Measurements from ENCODE around the gene STARD13.

The STARD13 gene

GRCh38 chr13:33197541-33197971 is 88.0 kb downstream of the STARD13 start:
- no peak overlapping the region for H3K4me3 Mint-ChIP-seq
- H3K27ac Mint-ChIP-seq = no peak overlapping the region
- peaks cover 58% of the 10 kb centered on the region for H3K27me3 Mint-ChIP-seq
- H3K9me3 Mint-ChIP-seq = peaks cover 4% of the 10 kb centered on the region
- no peak for ATAC-seq
- H3K36me3 Mint-ChIP-seq = no peaks in the 10 kb centered on the region
- H3K4me1 Mint-ChIP-seq = peaks cover 16% of the 10 kb centered on the region

- Mint-ChIP-seq H3K27me3 (peaks cover 51% of the 10 kb centered on the region), H3K36me3 (no peaks in the 10 kb centered on the region), H3K9me3 (no peaks in the 10 kb centered on the region), H3K4me1 (peaks cover 10% of the 10 kb centered on the region), H3K27ac (no peak overlapping the region), H3K4me3 (no peak overlapping the region)
- no peak for ATAC-seq
These were observed 88.8 kb downstream of the STARD13 start for GRCh38 chr13:33196767-33197166.

GRCh38 chr13:33195693-33196464 is 89.7 kb downstream of the STARD13 start:
- ATAC-seq = no peak
- peaks cover 51% of the 10 kb centered on the region for H3K27me3 Mint-ChIP-seq
- H3K4me1 Mint-ChIP-seq = peaks cover 10% of the 10 kb centered on the region
- H3K4me3 Mint-ChIP-seq = peak overlapping the region; percentile 39
- H3K27ac Mint-ChIP-seq = no peak overlapping the region
- no peaks in the 10 kb centered on the region for H3K36me3 Mint-ChIP-seq
- no peaks in the 10 kb centered on the region for H3K9me3 Mint-ChIP-seq

GRCh38 chr13:33194820-33195692 is 90.5 kb downstream of the STARD13 start:
- peak; percentile 83 for ATAC-seq

GRCh38 chr13:33193428-33193974 is 92.1 kb downstream of the STARD13 start:
- Mint-ChIP-seq H3K27ac (no peak overlapping the region), H3K27me3 (peaks cover 45% of the 10 kb centered on the region), H3K9me3 (no peaks in the 10 kb centered on the region), H3K36me3 (no peaks in the 10 kb centered on the region), H3K4me1 (peaks cover 10% of the 10 kb centered on the region), H3K4me3 (no peak overlapping the region)
- ATAC-seq = no peak

More at GRCh38 chr13:33194820-33195692, 90.5 kb downstream of the STARD13 start:
- H3K9me3 Mint-ChIP-seq = no peaks in the 10 kb centered on the region
- H3K27me3 Mint-ChIP-seq = peaks cover 51% of the 10 kb centered on the region
- no peak overlapping the region for H3K27ac Mint-ChIP-seq
- peak overlapping the region; percentile 39 for H3K4me3 Mint-ChIP-seq
- H3K36me3 Mint-ChIP-seq = no peaks in the 10 kb centered on the region
- peaks cover 10% of the 10 kb centered on the region for H3K4me1 Mint-ChIP-seq

- Mint-ChIP-seq H3K27ac (no peak overlapping the region), H3K36me3 (no peaks in the 10 kb centered on the region), H3K27me3 (peaks cover 34% of the 10 kb centered on the region), H3K9me3 (no peaks in the 10 kb centered on the region), H3K4me3 (no peak overlapping the region), H3K4me1 (peaks cover 17% of the 10 kb centered on the region)
- no peak for ATAC-seq
These were observed 93.9 kb downstream of the STARD13 start for GRCh38 chr13:33191425-33192210.

GRCh38 chr13:33189470-33189869 is 96.1 kb downstream of the STARD13 start:
- H3K36me3 Mint-ChIP-seq = no peaks in the 10 kb centered on the region
- H3K27ac Mint-ChIP-seq = no peak overlapping the region
- H3K9me3 Mint-ChIP-seq = no peaks in the 10 kb centered on the region
- ATAC-seq = no peak
- peaks cover 7% of the 10 kb centered on the region for H3K4me1 Mint-ChIP-seq
- no peak overlapping the region for H3K4me3 Mint-ChIP-seq
- H3K27me3 Mint-ChIP-seq = peaks cover 28% of the 10 kb centered on the region

GRCh38 chr13:33188093-33188882 is 97.3 kb downstream of the STARD13 start:
- Mint-ChIP-seq H3K4me1 (peaks cover 7% of the 10 kb centered on the region), H3K4me3 (no peak overlapping the region), H3K9me3 (no peaks in the 10 kb centered on the region), H3K27me3 (peaks cover 32% of the 10 kb centered on the region), H3K36me3 (no peaks in the 10 kb centered on the region), H3K27ac (no peak overlapping the region)
- no peak for ATAC-seq

GRCh38 chr13:33186861-33187291 is 98.7 kb downstream of the STARD13 start:
- Mint-ChIP-seq H3K27me3 (peaks cover 35% of the 10 kb centered on the region), H3K4me3 (no peak overlapping the region), H3K36me3 (no peaks in the 10 kb centered on the region), H3K9me3 (no peaks in the 10 kb centered on the region), H3K4me1 (peaks cover 7% of the 10 kb centered on the region), H3K27ac (no peak overlapping the region)
- ATAC-seq = no peak

- Mint-ChIP-seq H3K36me3 (no peaks in the 10 kb centered on the region), H3K4me3 (no peak overlapping the region), H3K27ac (no peak overlapping the region), H3K27me3 (peaks cover 35% of the 10 kb centered on the region), H3K9me3 (no peaks in the 10 kb centered on the region), H3K4me1 (peaks cover 7% of the 10 kb centered on the region)
- ATAC-seq = no peak
These were observed 99.7 kb downstream of the STARD13 start for GRCh38 chr13:33185853-33186252.

- no peak overlapping the region for H3K4me3 Mint-ChIP-seq
- H3K27me3 Mint-ChIP-seq = peaks cover 35% of the 10 kb centered on the region
- no peaks in the 10 kb centered on the region for H3K36me3 Mint-ChIP-seq
- H3K4me1 Mint-ChIP-seq = peaks cover 7% of the 10 kb centered on the region
- no peak overlapping the region for H3K27ac Mint-ChIP-seq
- H3K9me3 Mint-ChIP-seq = no peaks in the 10 kb centered on the region
- no peak for ATAC-seq
These were observed 101.0 kb downstream of the STARD13 start for GRCh38 chr13:33184530-33184929.

GRCh38 chr13:33184112-33184490 is 101.5 kb downstream of the STARD13 start:
- Mint-ChIP-seq H3K27ac (no peak overlapping the region), H3K36me3 (no peaks in the 10 kb centered on the region)

GRCh38 chr13:33183431-33184111 is 102.0 kb downstream of the STARD13 start:
- H3K27me3 Mint-ChIP-seq = peaks cover 35% of the 10 kb centered on the region
- no peak overlapping the region for H3K4me3 Mint-ChIP-seq
- no peak overlapping the region for H3K27ac Mint-ChIP-seq
- no peaks in the 10 kb centered on the region for H3K36me3 Mint-ChIP-seq
- no peaks in the 10 kb centered on the region for H3K9me3 Mint-ChIP-seq
- no peak for ATAC-seq
- H3K4me1 Mint-ChIP-seq = peaks cover 7% of the 10 kb centered on the region

More at GRCh38 chr13:33184112-33184490, 101.5 kb downstream of the STARD13 start:
- peaks cover 35% of the 10 kb centered on the region for H3K27me3 Mint-ChIP-seq
- ATAC-seq = no peak
- no peaks in the 10 kb centered on the region for H3K9me3 Mint-ChIP-seq
- H3K4me3 Mint-ChIP-seq = no peak overlapping the region
- H3K4me1 Mint-ChIP-seq = peaks cover 7% of the 10 kb centered on the region

GRCh38 chr13:33182729-33183128 is 102.8 kb downstream of the STARD13 start:
- H3K27ac Mint-ChIP-seq = no peak overlapping the region

More at GRCh38 chr13:33182729-33183128, 102.8 kb downstream of the STARD13 start:
- no peaks in the 10 kb centered on the region for H3K36me3 Mint-ChIP-seq
- ATAC-seq = no peak
- H3K27me3 Mint-ChIP-seq = peaks cover 35% of the 10 kb centered on the region
- H3K9me3 Mint-ChIP-seq = no peaks in the 10 kb centered on the region
- H3K4me3 Mint-ChIP-seq = no peak overlapping the region
- H3K4me1 Mint-ChIP-seq = peaks cover 7% of the 10 kb centered on the region
